Measurements from ENCODE around the gene KRT75. TPM values are rescaled to one million over a fixed set of nuclear protein-coding genes. Genes with fewer than 3 reads are reported as not detected.

Gene KRT75
- total RNA-seq, 3 donors from 2014 or later: not detected

GRCh38 chr12:52433501-52434080 lies 580 bp downstream of the KRT75 start:
- intact Hi-C loops (cut with DNase I; ENCODE audit: low total_unique reads): no loop called here
- no peaks in the 10 kb centered on the region for H3K9me3 ChIP-seq
- no peaks in the 10 kb centered on the region for H3K4me1 ChIP-seq
- no peak for TF ChIP-seq CTCF (IDR thresholded peaks at IDR 0.05)
- TF ChIP-seq POLR2A (IDR thresholded peaks at IDR 0.05): no peak
- TF ChIP-seq POLR2AphosphoS5 (IDR thresholded peaks at IDR 0.05): no peak
- H3K27ac ChIP-seq: no peak overlapping the region
- H3K27me3 ChIP-seq: no peaks in the 10 kb centered on the region
- H3K4me3 ChIP-seq: no peak overlapping the region
- DNase-seq (ENCODE audit: low spot score in 2 of 2): peak in 1 of 2 donors; percentile 14
- no peaks in the 10 kb centered on the region for H3K36me3 ChIP-seq

GRCh38 chr12:52432559-52433207 lies 1.5 kb downstream of the KRT75 start:
- intact Hi-C loops (cut with DNase I; ENCODE audit: low total_unique reads): no loop called here

GRCh38 chr12:52428121-52428520 lies 6.0 kb downstream of the KRT75 start:
- Histone ChIP-seq H3K4me1 (no peaks in the 10 kb centered on the region), H3K27me3 (no peaks in the 10 kb centered on the region), H3K4me3 (no peak overlapping the region), H3K9me3 (no peaks in the 10 kb centered on the region), H3K36me3 (no peaks in the 10 kb centered on the region), H3K27ac (no peak overlapping the region)
- no peak for DNase-seq (ENCODE audit: low spot score in 2 of 2)
- intact Hi-C loops (cut with DNase I; ENCODE audit: low total_unique reads): no loop called here
- TF ChIP-seq POLR2A (IDR thresholded peaks at IDR 0.05) (no peak), POLR2AphosphoS5 (IDR thresholded peaks at IDR 0.05) (no peak), CTCF (IDR thresholded peaks at IDR 0.05) (no peak)

More at GRCh38 chr12:52432559-52433207, 1.5 kb downstream of the KRT75 start:
- H3K4me1 ChIP-seq: no peaks in the 10 kb centered on the region
- H3K27me3 ChIP-seq: no peaks in the 10 kb centered on the region
- TF ChIP-seq POLR2A (IDR thresholded peaks at IDR 0.05) (no peak), POLR2AphosphoS5 (IDR thresholded peaks at IDR 0.05) (no peak), CTCF (IDR thresholded peaks at IDR 0.05) (no peak)
- H3K9me3 ChIP-seq: no peaks in the 10 kb centered on the region
- no peaks in the 10 kb centered on the region for H3K36me3 ChIP-seq
- no peak for DNase-seq (ENCODE audit: low spot score in 2 of 2)
- no peak overlapping the region for H3K4me3 ChIP-seq
- H3K27ac ChIP-seq: no peak overlapping the region

GRCh38 chr12:52427083-52427482 lies 7.1 kb downstream of the KRT75 start:
- DNase-seq (ENCODE audit: low spot score in 2 of 2): no peak
- Histone ChIP-seq H3K9me3 (no peaks in the 10 kb centered on the region), H3K4me3 (no peak overlapping the region), H3K4me1 (no peaks in the 10 kb centered on the region), H3K27ac (no peak overlapping the region), H3K27me3 (no peaks in the 10 kb centered on the region), H3K36me3 (no peaks in the 10 kb centered on the region)
- intact Hi-C loops (cut with DNase I; ENCODE audit: low total_unique reads): no loop called here
- no peak for TF ChIP-seq CTCF (IDR thresholded peaks at IDR 0.05)
- TF ChIP-seq POLR2A (IDR thresholded peaks at IDR 0.05): no peak
- no peak for TF ChIP-seq POLR2AphosphoS5 (IDR thresholded peaks at IDR 0.05)

GRCh38 chr12:52426034-52426433 lies 8.1 kb downstream of the KRT75 start:
- intact Hi-C loops (cut with DNase I; ENCODE audit: low total_unique reads): no loop called here
- no peak for DNase-seq (ENCODE audit: low spot score in 2 of 2)
- TF ChIP-seq CTCF (IDR thresholded peaks at IDR 0.05): no peak
- TF ChIP-seq POLR2AphosphoS5 (IDR thresholded peaks at IDR 0.05): no peak
- no peak for TF ChIP-seq POLR2A (IDR thresholded peaks at IDR 0.05)
- Histone ChIP-seq H3K4me3 (no peak overlapping the region), H3K36me3 (no peaks in the 10 kb centered on the region), H3K27me3 (peaks cover 0 to 3% of the 10 kb centered on the region in 2 donors), H3K27ac (no peak overlapping the region), H3K9me3 (no peaks in the 10 kb centered on the region), H3K4me1 (no peaks in the 10 kb centered on the region)
